Karpas-422 (cell line): ENCODE measurements around the gene SLC6A9. TPM values are rescaled to one million over a fixed set of nuclear protein-coding genes. Genes with fewer than 3 reads are reported as not detected.

Experiments used
- DNase-seq: peaks from one replicate; pipeline ENCODE4 v3.0.0-alpha.2; 2015
- H2AFZ ChIP-seq: fragments of 200-600 bp; sonication (generic); 2 replicates; pipeline ENCODE4 v1.6.1; 2014; ENCODE audit warnings: antibody characterized with exemption, low read length, mixed read lengths
- H3K27ac ChIP-seq: fragments of 200-600 bp; sonication (generic); 2 replicates; pipeline ENCODE4 v1.5.1; 2014; ENCODE audit warnings: mild to moderate bottlenecking, low read length, moderate library complexity
- H3K27me3 ChIP-seq: fragments of 200-600 bp; sonication (generic); 2 replicates; pipeline ENCODE4 v1.6.1; 2014; ENCODE audit warnings: low read length, mixed read lengths
- H3K36me3 ChIP-seq: fragments of 200-600 bp; sonication (generic); 2 replicates; pipeline ENCODE4 v1.6.1; 2014; ENCODE audit warnings: low read length, mixed read lengths; ENCODE audit not compliant: insufficient read depth
- H3K4me1 ChIP-seq: fragments of 200-600 bp; sonication (generic); 2 replicates; pipeline ENCODE4 v1.6.1; 2014; ENCODE audit warnings: mild to moderate bottlenecking, low read length, mixed read lengths
- H3K4me2 ChIP-seq: fragments of 200-600 bp; sonication (generic); 2 replicates; pipeline ENCODE4 v1.6.1; 2014; ENCODE audit warnings: low read length, low read depth, mild to moderate bottlenecking; ENCODE audit not compliant: poor library complexity, severe bottlenecking
- H3K4me3 ChIP-seq: fragments of 200-600 bp; sonication (generic); 2 replicates; pipeline ENCODE4 v1.5.1; 2014; ENCODE audit warnings: mild to moderate bottlenecking, antibody characterized with exemption, low read length, mixed read lengths
- H3K79me2 ChIP-seq: fragments of 200-600 bp; sonication (generic); 2 replicates; pipeline ENCODE4 v1.6.1; 2014; ENCODE audit warnings: mild to moderate bottlenecking, low read length, mixed read lengths
- H3K9ac ChIP-seq: fragments of 200-600 bp; sonication (generic); 2 replicates; pipeline ENCODE4 v1.6.0; 2014; ENCODE audit warnings: low read length
- H3K9me2 ChIP-seq: fragments of 200-600 bp; sonication (generic), shearing (Covaris generic); replicated peaks from 2 replicates; pipeline ENCODE4 v1.6.0; 2014; ENCODE audit warnings: mild to moderate bottlenecking, low read length, moderate library complexity; ENCODE audit not compliant: insufficient read depth
- H3K9me3 ChIP-seq: fragments of 300-700, 200-600 bp; sonication (generic); 2 replicates; pipeline ENCODE4 v1.6.1; 2014; ENCODE audit warnings: low read length, mixed read lengths
- H4K20me1 ChIP-seq: fragments of 200-600 bp; sonication (generic); 2 replicates; pipeline ENCODE4 v1.6.1; 2014; ENCODE audit warnings: mild to moderate bottlenecking, antibody characterized with exemption, low read length, low read depth; ENCODE audit not compliant: insufficient read depth
- total RNA-seq: library from RNA; depleted of rRNA; stranded (reverse); fragments of >200 nt; shearing (Covaris generic); gene quantifications from 2 replicates; pipeline ENCODE4 v1.2.3, GENCODE V29; 2014; ENCODE audit warnings: low replicate concordance

SLC6A9 gene
- total RNA-seq, 1 experiment from 2014 or later = 7.9 TPM

DNA sequence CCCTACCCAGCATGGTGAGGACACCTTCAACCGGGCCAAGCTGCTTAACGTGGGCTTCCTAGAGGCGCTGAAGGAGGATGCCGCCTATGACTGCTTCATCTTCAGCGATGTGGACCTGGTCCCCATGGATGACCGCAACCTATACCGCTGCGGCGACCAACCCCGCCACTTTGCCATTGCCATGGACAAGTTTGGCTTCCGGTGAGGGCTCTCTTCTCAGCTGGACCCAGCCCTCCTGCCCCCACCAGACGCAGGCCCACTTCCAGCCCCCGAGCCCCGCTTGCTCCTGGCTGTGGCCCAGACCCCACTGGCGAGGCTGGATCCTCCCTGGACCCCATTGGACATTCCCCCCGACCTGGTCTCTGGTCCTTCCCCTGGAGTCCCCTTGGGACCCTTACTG lies 46.4 kb downstream of the SLC6A9 start:
- H3K27ac ChIP-seq = no peak overlapping the region
- no peak for DNase-seq
- H3K9ac ChIP-seq = no peak overlapping the region
- H3K4me3 ChIP-seq = no peak overlapping the region
- H3K4me1 ChIP-seq = peaks cover 18% of the 10 kb centered on the region
- no peaks in the 10 kb centered on the region for H3K9me2 ChIP-seq
- no peak overlapping the region for H2AFZ ChIP-seq
- no peaks in the 10 kb centered on the region for H4K20me1 ChIP-seq
- no peaks in the 10 kb centered on the region for H3K36me3 ChIP-seq
- H3K79me2 ChIP-seq = peaks cover 36% of the 10 kb centered on the region
- no peaks in the 10 kb centered on the region for H3K9me3 ChIP-seq
- no peaks in the 10 kb centered on the region for H3K27me3 ChIP-seq
- no peak overlapping the region for H3K4me2 ChIP-seq

DNA sequence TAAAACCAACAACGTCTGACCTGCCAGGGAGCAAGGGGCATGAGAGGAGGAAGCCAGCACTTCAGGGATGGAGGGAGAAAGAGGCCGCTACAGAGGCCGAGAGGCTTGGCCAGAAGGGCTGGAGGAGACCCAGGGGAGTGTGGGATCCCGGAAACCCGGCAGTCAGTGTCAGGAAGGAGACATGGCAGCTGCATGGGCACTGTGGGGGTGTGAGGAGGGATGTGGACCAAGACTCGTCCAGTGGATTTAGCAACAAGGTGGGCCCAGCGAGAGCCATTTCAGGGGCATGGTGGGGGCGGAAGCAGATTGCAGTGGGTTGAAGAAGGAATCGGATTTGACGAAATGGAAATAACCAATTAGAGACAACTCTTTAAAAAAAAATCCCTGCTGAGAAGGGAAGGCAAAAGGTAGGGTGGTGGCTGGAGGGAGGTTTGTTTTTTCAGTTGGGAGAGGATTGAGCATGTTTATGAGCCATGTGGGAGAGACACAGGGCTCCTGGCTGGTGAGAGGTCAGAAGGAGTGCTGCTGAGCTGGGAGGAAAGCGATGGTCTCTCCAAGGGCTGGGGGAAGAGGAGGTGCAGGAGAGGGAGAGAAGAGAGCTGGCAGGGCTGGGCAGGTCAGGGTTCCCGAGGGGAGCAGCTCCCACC lies 47.9 kb downstream of the SLC6A9 start:
- no peak overlapping the region for H2AFZ ChIP-seq

DNA sequence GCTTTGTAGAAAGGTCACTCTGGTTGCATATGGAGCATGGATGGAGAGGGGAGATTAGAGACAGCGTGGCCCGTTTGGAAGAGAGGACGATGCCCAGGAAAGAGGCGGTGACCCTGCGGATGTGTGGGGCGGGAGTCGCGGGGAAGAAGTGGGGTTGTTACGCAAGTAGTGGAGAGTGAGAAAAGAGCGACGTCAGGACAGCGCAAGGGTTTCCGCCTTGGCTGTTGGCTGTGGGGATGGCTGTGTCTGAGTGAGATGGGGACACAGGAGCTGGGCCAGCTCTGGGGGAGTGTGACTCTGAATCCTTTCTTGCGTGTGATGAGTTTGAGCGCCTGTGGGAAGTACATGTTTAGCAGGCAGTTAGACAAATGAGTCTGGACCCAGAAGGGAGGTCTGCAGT lies 48.5 kb downstream of the SLC6A9 start:
- no peak overlapping the region for H2AFZ ChIP-seq
- H4K20me1 ChIP-seq = no peaks in the 10 kb centered on the region; the same call in 1 of the 2 replicates
- no peaks in the 10 kb centered on the region for H3K27me3 ChIP-seq
- no peak overlapping the region for H3K9ac ChIP-seq
- peaks cover 30% of the 10 kb centered on the region for H3K4me1 ChIP-seq
- DNase-seq = no peak
- no peak overlapping the region for H3K27ac ChIP-seq
- peaks cover 51% of the 10 kb centered on the region for H3K79me2 ChIP-seq
- H3K9me2 ChIP-seq = no peaks in the 10 kb centered on the region
- no peak overlapping the region for H3K4me3 ChIP-seq
- H3K4me2 ChIP-seq = no peak overlapping the region
- H3K36me3 ChIP-seq = no peaks in the 10 kb centered on the region
- H3K9me3 ChIP-seq = no peaks in the 10 kb centered on the region

More for the DNA sequence above, 47.9 kb downstream of the SLC6A9 start:
- no peaks in the 10 kb centered on the region for H3K36me3 ChIP-seq
- DNase-seq = no peak
- H3K4me3 ChIP-seq = no peak overlapping the region
- H3K79me2 ChIP-seq = peaks cover 46% of the 10 kb centered on the region
- H3K4me2 ChIP-seq = no peak overlapping the region
- no peaks in the 10 kb centered on the region for H3K9me3 ChIP-seq
- peaks cover 24% of the 10 kb centered on the region for H3K4me1 ChIP-seq
- no peaks in the 10 kb centered on the region for H4K20me1 ChIP-seq
- H3K27me3 ChIP-seq = no peaks in the 10 kb centered on the region
- H3K9ac ChIP-seq = no peak overlapping the region
- no peak overlapping the region for H3K27ac ChIP-seq
- H3K9me2 ChIP-seq = no peaks in the 10 kb centered on the region

DNA sequence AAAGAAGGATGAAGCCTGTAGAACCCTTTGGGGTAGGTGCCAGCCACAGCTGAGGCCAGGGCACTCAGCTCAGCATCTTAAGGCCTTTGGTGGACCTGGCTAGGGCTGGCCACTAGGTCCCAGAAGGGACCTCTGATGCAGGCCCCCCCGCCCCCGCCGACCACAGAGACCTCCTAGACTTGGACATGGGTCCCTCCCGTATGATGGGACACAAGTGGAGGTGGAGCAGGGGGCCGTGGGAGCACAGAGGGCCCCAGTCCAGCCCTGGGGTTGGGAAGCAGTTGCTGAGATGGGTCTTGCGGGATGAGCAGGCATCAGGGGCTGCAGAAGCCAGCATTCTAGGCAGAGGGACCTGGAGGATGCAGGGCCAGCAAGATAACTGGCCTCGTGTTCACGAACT lies 49.0 kb downstream of the SLC6A9 start:
- no peaks in the 10 kb centered on the region for H3K9me2 ChIP-seq
- no peak overlapping the region for H3K4me3 ChIP-seq
- no peak overlapping the region for H2AFZ ChIP-seq
- no peak overlapping the region for H3K9ac ChIP-seq
- no peak for DNase-seq
- H4K20me1 ChIP-seq = no peaks in the 10 kb centered on the region; the same call in 1 of the 2 replicates
- peaks cover under 1% of the 10 kb centered on the region; the same call in 1 of the 2 replicates for H3K36me3 ChIP-seq
- H3K4me1 ChIP-seq = peaks cover 36% of the 10 kb centered on the region
- no peaks in the 10 kb centered on the region for H3K27me3 ChIP-seq
- H3K9me3 ChIP-seq = no peaks in the 10 kb centered on the region
- no peak overlapping the region for H3K4me2 ChIP-seq
- H3K79me2 ChIP-seq = peaks cover 55% of the 10 kb centered on the region
- no peak overlapping the region for H3K27ac ChIP-seq

DNA sequence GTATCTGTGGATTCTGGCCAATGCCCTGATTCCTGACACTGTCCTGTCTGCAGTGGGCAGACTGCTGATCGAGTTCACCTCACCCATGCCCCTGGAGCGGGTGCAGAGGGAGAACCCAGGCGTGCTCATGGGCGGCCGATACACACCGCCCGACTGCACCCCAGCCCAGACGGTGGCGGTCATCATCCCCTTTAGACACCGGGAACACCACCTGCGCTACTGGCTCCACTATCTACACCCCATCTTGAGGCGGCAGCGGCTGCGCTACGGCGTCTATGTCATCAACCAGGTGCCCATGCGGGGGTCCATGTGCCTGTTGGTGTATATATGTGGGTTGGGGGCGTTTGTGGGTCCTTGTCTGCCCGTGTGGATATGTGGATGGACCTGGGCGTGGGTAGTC lies 49.6 kb downstream of the SLC6A9 start:
- no peak for DNase-seq
- Histone ChIP-seq H3K4me3 (no peak overlapping the region), H2AFZ (no peak overlapping the region), H3K27me3 (no peaks in the 10 kb centered on the region), H3K36me3 (peaks cover 6% of the 10 kb centered on the region; the same call in 1 of the 2 replicates), H4K20me1 (peaks cover 3% of the 10 kb centered on the region; the same call in 1 of the 2 replicates), H3K9ac (peak overlapping the region; percentile 83; the same call in 1 of the 2 replicates), H3K4me2 (peak overlapping the region; percentile 94), H3K9me3 (no peaks in the 10 kb centered on the region), H3K27ac (no peak overlapping the region), H3K4me1 (peaks cover 42% of the 10 kb centered on the region), H3K79me2 (peaks cover 61% of the 10 kb centered on the region), H3K9me2 (no peaks in the 10 kb centered on the region)

DNA sequence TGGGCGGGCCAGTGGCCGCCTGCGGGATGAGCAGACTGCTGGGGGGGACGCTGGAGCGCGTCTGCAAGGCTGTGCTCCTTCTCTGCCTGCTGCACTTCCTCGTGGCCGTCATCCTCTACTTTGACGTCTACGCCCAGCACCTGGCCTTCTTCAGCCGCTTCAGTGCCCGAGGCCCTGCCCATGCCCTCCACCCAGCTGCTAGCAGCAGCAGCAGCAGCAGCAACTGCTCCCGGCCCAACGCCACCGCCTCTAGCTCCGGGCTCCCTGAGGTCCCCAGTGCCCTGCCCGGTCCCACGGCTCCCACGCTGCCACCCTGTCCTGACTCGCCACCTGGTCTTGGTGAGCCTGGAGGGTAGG lies 50.1 kb downstream of the SLC6A9 start:
- H3K27me3 ChIP-seq = no peaks in the 10 kb centered on the region
- H3K27ac ChIP-seq = no peak overlapping the region
- no peaks in the 10 kb centered on the region for H3K9me3 ChIP-seq
- no peak for DNase-seq
- peak overlapping the region; percentile 94 for H3K4me2 ChIP-seq
- H3K4me3 ChIP-seq = peak overlapping the region; percentile 79; the same call in 1 of the 2 replicates
- H2AFZ ChIP-seq = no peak overlapping the region
- peaks cover 47% of the 10 kb centered on the region for H3K4me1 ChIP-seq
- H3K36me3 ChIP-seq = peaks cover 12% of the 10 kb centered on the region; the same call in 1 of the 2 replicates
- H3K79me2 ChIP-seq = peaks cover 66% of the 10 kb centered on the region
- peak overlapping the region; percentile 83 for H3K9ac ChIP-seq
- H4K20me1 ChIP-seq = peaks cover 8% of the 10 kb centered on the region; the same call in 1 of the 2 replicates
- H3K9me2 ChIP-seq = no peaks in the 10 kb centered on the region

DNA sequence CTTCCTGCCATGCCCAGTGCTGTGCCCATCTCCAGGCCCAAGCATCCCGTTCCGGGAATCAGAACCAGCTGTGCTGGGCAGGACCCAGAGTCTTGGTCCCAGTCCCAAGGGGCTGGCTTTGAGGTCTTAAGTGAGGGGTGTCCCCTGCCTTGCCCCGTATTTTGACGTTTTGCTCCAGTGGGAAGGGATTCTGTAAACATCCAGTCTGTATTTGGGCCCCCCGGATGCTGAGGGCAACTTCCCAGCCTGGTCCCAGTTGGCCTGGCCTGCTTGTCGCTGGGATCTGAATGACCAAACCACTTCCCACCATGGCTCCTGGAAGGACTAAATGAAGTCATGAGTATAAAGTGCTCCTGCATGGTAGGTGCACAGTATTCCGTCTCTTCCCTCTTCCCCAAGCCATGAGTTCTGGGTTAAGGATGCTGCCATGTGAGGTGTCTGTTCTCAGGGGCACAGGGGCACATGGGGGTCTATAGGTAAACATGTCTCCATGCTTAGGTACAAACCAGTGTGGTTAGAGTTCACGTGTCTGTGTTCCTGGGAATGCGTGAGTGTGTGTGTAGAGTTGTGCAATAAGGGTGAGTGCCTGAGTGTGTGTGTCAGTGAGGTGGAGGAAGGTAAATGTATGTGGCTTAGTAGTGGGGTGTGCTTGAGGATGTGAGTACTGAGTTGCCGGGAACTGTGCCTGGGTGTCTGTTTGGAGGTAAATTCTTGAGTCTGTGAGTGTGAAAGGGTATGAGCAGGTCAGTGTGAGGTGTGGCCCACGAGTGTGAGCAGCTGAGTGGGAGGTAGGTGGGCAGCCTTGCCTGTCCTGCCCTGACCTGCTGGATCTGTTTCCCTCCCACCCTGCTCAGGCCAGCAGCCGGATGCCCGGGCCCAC lies 50.8 kb downstream of the SLC6A9 start:
- Histone ChIP-seq H3K79me2 (peaks cover 72% of the 10 kb centered on the region), H3K9me2 (no peaks in the 10 kb centered on the region), H2AFZ (no peak overlapping the region), H3K4me1 (peaks cover 51% of the 10 kb centered on the region), H3K9me3 (no peaks in the 10 kb centered on the region), H3K36me3 (peaks cover 13% of the 10 kb centered on the region; the same call in 1 of the 2 replicates), H3K27ac (peak overlapping the region; percentile 51; the same call in 1 of the 2 replicates), H3K4me3 (peak overlapping the region; percentile 79), H3K9ac (peak overlapping the region; percentile 83), H3K4me2 (peak overlapping the region; percentile 94), H4K20me1 (peaks cover 12% of the 10 kb centered on the region), H3K27me3 (no peaks in the 10 kb centered on the region)
- DNase-seq = no peak
